ENCODE measurements around the gene XPC. TPM values are rescaled to one million over a fixed set of nuclear protein-coding genes. Genes with fewer than 3 reads are reported as not detected.

XPC gene
- total and polyA plus RNA-seq, 2 of the 8 experiments (the other 6 are each of a cell fraction or from before 2014, with no cell fraction given) = 8.8 to 27.3 TPM

GRCh38 chr3:14130707-14131106 is 47.7 kb downstream of the XPC start:
- H3K36me3 ChIP-seq (ENCODE audit: control insufficient read depth in 2 of 4, insufficient read depth in 4 of 4, low read length in 3 of 4) = peaks cover 12 to 38% (median 25%) of the 10 kb centered on the region in 4 experiments
- FAIRE-seq = no peak
- CTCF ChIA-PET (ENCODE audit: partially characterized antibody) = interaction anchor here (0.7 to 1.5 kb wide), 3 partner anchors 15 to 746 kb away, joined by 3 to 5 read pairs (median 4); no protein-coding TSS in a partner anchor

More at GRCh38 chr3:14130707-14131106, 47.7 kb downstream of the XPC start:
- Histone ChIP-seq H4K91ac (replicated peaks; ENCODE audit: insufficient read length, low read length) (no peak overlapping the region), H3K27ac (ENCODE audit: low read depth, low read length) (no peak overlapping the region), H3K23ac (ENCODE audit: insufficient read length) (no peak overlapping the region), H2BK120ac (replicated peaks; ENCODE audit: low read depth, low read length) (no peak overlapping the region), H3K9me3 (ENCODE audit: insufficient read depth in 2 of 2, low read depth in 1 of 2, low read length in 1 of 2) (no peaks in the 10 kb centered on the region), H2BK15ac (ENCODE audit: low read length) (no peak overlapping the region), H3K79me2 (ENCODE audit: control insufficient read depth in 1 of 2, insufficient read depth in 2 of 2, low read length in 2 of 2) (peaks cover 7 to 22% of the 10 kb centered on the region in 2 experiments), H2BK5ac (ENCODE audit: low read depth, low read length) (no peak overlapping the region), H3K18ac (ENCODE audit: extremely low read depth, low read length) (no peak overlapping the region), H4K20me1 (replicated peaks in 1 of 2; ENCODE audit: control insufficient read depth in 1 of 2, insufficient read depth in 2 of 2, low read length in 2 of 2) (peaks cover 2 to 18% of the 10 kb centered on the region in 2 experiments), H2AFZ (ENCODE audit: low read length) (no peak overlapping the region), H2BK20ac (ENCODE audit: low read length) (no peak overlapping the region), H3K4me1 (replicated peaks in 1 of 4; ENCODE audit: control insufficient read depth in 3 of 4, insufficient read depth in 4 of 4, low read length in 3 of 4) (peaks cover 0 to 7% (median 6%) of the 10 kb centered on the region in 4 experiments; a peak in 5 of 7 replicates), H3K4me3 (ENCODE audit: extremely low read depth in 1 of 4, insufficient read depth in 2 of 4, low read depth in 3 of 4, low read length in 4 of 4) (no peak overlapping the region), H3K79me1 (ENCODE audit: low read depth, low read length) (peaks cover 5% of the 10 kb centered on the region), H3K27me3 (replicated peaks in 1 of 4; ENCODE audit: control insufficient read depth in 3 of 4, extremely low read depth in 1 of 4, insufficient read depth in 3 of 4, low read length in 3 of 4) (no peaks in the 10 kb centered on the region), H3K23me2 (ENCODE audit: low read depth, low read length) (peaks cover 1% of the 10 kb centered on the region; the same call in 1 of the 2 replicates), H2AK5ac (ENCODE audit: low read depth, low read length) (no peak overlapping the region), H4K8ac (ENCODE audit: extremely low read depth, insufficient read depth, low read length) (no peak overlapping the region; the same call in 1 of the 2 replicates), H4K5ac (ENCODE audit: insufficient read length, low read depth, low read length) (no peak overlapping the region), H3K4ac (replicated peaks; ENCODE audit: insufficient read length, low read depth, low read length) (no peak overlapping the region), H3K14ac (ENCODE audit: insufficient read length) (no peak overlapping the region), H3K4me2 (ENCODE audit: insufficient read depth in 1 of 2, low read depth in 2 of 2, low read length in 2 of 2) (no peak overlapping the region), H2BK12ac (ENCODE audit: low read depth, low read length) (no peak overlapping the region), H3K56ac (replicated peaks; ENCODE audit: insufficient read length, low read depth, low read length) (no peak overlapping the region), H3K9ac (replicated peaks in 1 of 4; ENCODE audit: extremely low read depth in 1 of 4, low read depth in 3 of 4, low read length in 3 of 4) (no peak overlapping the region)
- TF ChIP-seq YY1 (IDR thresholded peaks at IDR 0.05; ENCODE audit: low read depth, low read length) = no peak
- no peak for TF ChIP-seq CBX5 (IDR thresholded peaks at IDR 0.05; ENCODE audit: low read depth, low read length)
- no peak for TF ChIP-seq POU5F1 (IDR thresholded peaks at IDR 0.05; ENCODE audit: low read depth, low read length)
- TF ChIP-seq KDM4A (IDR thresholded peaks at IDR 0.05; ENCODE audit: low read depth, low read length, severe bottlenecking) = no peak
- POLR2A ChIA-PET (ENCODE audit: partially characterized antibody) = interaction anchor here (0.8 to 2.3 kb wide), 3 partner anchors 12 to 232 kb away, joined by 3 to 7 read pairs (median 3); no protein-coding TSS in a partner anchor
- 83% methylated on average over 11 of the region's 12 CpGs; no CpG with 5 or more reads in 1 of the 2 experiments for WGBS, 2 experiments (ENCODE audit: extremely low coverage in 1 of 2, insufficient coverage in 1 of 2, insufficient read length in 1 of 2, insufficient replicate concordance in 2 of 2, low coverage in 1 of 2, low lambda C conversion rate in 2 of 2, missing lambda C conversion rate in 1 of 2)
- no peak for DNase-seq (ENCODE audit: low read depth in 1 of 2, low spot score in 2 of 2)

Data from H1 (cell line).